ENCODE results near the gene MDGA2. TPM values are rescaled to one million over a fixed set of nuclear protein-coding genes. Genes with fewer than 3 reads are reported as not detected.

The MDGA2 gene
- total RNA-seq, 1 donor: not detected

- Histone ChIP-seq H3K27me3 (ENCODE audit: insufficient read depth, low read length) (no peaks in the 10 kb centered on the region), H3K9me3 (ENCODE audit: low read depth, low read length) (no peaks in the 10 kb centered on the region), H3K4me1 (ENCODE audit: insufficient read depth, low read length) (no peaks in the 10 kb centered on the region), H3K4me3 (ENCODE audit: low read length) (no peak overlapping the region)
Measured at GRCh38 chr14:47555333-47555732, 120.1 kb downstream of the MDGA2 start.

GRCh38 chr14:47549886-47550285 is 125.5 kb downstream of the MDGA2 start:
- Histone ChIP-seq H3K4me1 (ENCODE audit: insufficient read depth, low read length) (no peaks in the 10 kb centered on the region), H3K9me3 (ENCODE audit: low read depth, low read length) (no peaks in the 10 kb centered on the region), H3K4me3 (ENCODE audit: low read length) (no peak overlapping the region), H3K27me3 (ENCODE audit: insufficient read depth, low read length) (no peaks in the 10 kb centered on the region)

GRCh38 chr14:47543459-47543858 is 131.9 kb downstream of the MDGA2 start:
- no peaks in the 10 kb centered on the region for H3K27me3 ChIP-seq (ENCODE audit: insufficient read depth, low read length)
- no peaks in the 10 kb centered on the region for H3K9me3 ChIP-seq (ENCODE audit: low read depth, low read length)
- no peaks in the 10 kb centered on the region for H3K4me1 ChIP-seq (ENCODE audit: insufficient read depth, low read length)
- no peak overlapping the region for H3K4me3 ChIP-seq (ENCODE audit: low read length)

GRCh38 chr14:47541662-47542061 is 133.7 kb downstream of the MDGA2 start:
- no peaks in the 10 kb centered on the region for H3K27me3 ChIP-seq (ENCODE audit: insufficient read depth, low read length)
- H3K9me3 ChIP-seq (ENCODE audit: low read depth, low read length): no peaks in the 10 kb centered on the region
- no peaks in the 10 kb centered on the region for H3K4me1 ChIP-seq (ENCODE audit: insufficient read depth, low read length)

GRCh38 chr14:47539031-47539461 is 136.4 kb downstream of the MDGA2 start:
- Histone ChIP-seq H3K4me3 (ENCODE audit: low read length) (no peak overlapping the region), H3K4me1 (ENCODE audit: insufficient read depth, low read length) (no peaks in the 10 kb centered on the region), H3K27me3 (ENCODE audit: insufficient read depth, low read length) (no peaks in the 10 kb centered on the region), H3K9me3 (ENCODE audit: low read depth, low read length) (no peaks in the 10 kb centered on the region)

More at GRCh38 chr14:47541662-47542061, 133.7 kb downstream of the MDGA2 start:
- H3K4me3 ChIP-seq (ENCODE audit: low read length): no peak overlapping the region

- H3K4me3 ChIP-seq (ENCODE audit: low read length): no peak overlapping the region
Measured at GRCh38 chr14:47536341-47536740, 139.1 kb downstream of the MDGA2 start.

GRCh38 chr14:47526591-47527244 is 148.7 kb downstream of the MDGA2 start:
- H3K4me3 ChIP-seq (ENCODE audit: low read length): no peak overlapping the region
- H3K27me3 ChIP-seq (ENCODE audit: insufficient read depth, low read length): no peaks in the 10 kb centered on the region
- no peaks in the 10 kb centered on the region for H3K4me1 ChIP-seq (ENCODE audit: insufficient read depth, low read length)
- no peaks in the 10 kb centered on the region for H3K9me3 ChIP-seq (ENCODE audit: low read depth, low read length)

More at GRCh38 chr14:47536341-47536740, 139.1 kb downstream of the MDGA2 start:
- H3K27me3 ChIP-seq (ENCODE audit: insufficient read depth, low read length): no peaks in the 10 kb centered on the region
- no peaks in the 10 kb centered on the region for H3K9me3 ChIP-seq (ENCODE audit: low read depth, low read length)
- H3K4me1 ChIP-seq (ENCODE audit: insufficient read depth, low read length): no peaks in the 10 kb centered on the region

- no peaks in the 10 kb centered on the region for H3K4me1 ChIP-seq (ENCODE audit: insufficient read depth, low read length)
- H3K4me3 ChIP-seq (ENCODE audit: low read length): no peak overlapping the region
- no peaks in the 10 kb centered on the region for H3K27me3 ChIP-seq (ENCODE audit: insufficient read depth, low read length)
- no peaks in the 10 kb centered on the region for H3K9me3 ChIP-seq (ENCODE audit: low read depth, low read length)
Measured at GRCh38 chr14:47524524-47524923, 150.9 kb downstream of the MDGA2 start.

GRCh38 chr14:47520382-47520781 is 155.0 kb downstream of the MDGA2 start:
- no peaks in the 10 kb centered on the region for H3K4me1 ChIP-seq (ENCODE audit: insufficient read depth, low read length)
- H3K27me3 ChIP-seq (ENCODE audit: insufficient read depth, low read length): no peaks in the 10 kb centered on the region
- no peaks in the 10 kb centered on the region for H3K9me3 ChIP-seq (ENCODE audit: low read depth, low read length)
- no peak overlapping the region for H3K4me3 ChIP-seq (ENCODE audit: low read length)

GRCh38 chr14:47511829-47512228 is 163.6 kb downstream of the MDGA2 start:
- Histone ChIP-seq H3K9me3 (ENCODE audit: low read depth, low read length) (no peaks in the 10 kb centered on the region), H3K4me3 (ENCODE audit: low read length) (no peak overlapping the region), H3K27me3 (ENCODE audit: insufficient read depth, low read length) (no peaks in the 10 kb centered on the region), H3K4me1 (ENCODE audit: insufficient read depth, low read length) (no peaks in the 10 kb centered on the region)

- Histone ChIP-seq H3K9me3 (ENCODE audit: low read depth, low read length) (no peaks in the 10 kb centered on the region), H3K4me1 (ENCODE audit: insufficient read depth, low read length) (no peaks in the 10 kb centered on the region), H3K4me3 (ENCODE audit: low read length) (no peak overlapping the region), H3K27me3 (ENCODE audit: insufficient read depth, low read length) (no peaks in the 10 kb centered on the region)
Measured at GRCh38 chr14:47509957-47510356, 165.4 kb downstream of the MDGA2 start.

GRCh38 chr14:47507861-47508260 is 167.5 kb downstream of the MDGA2 start:
- H3K4me3 ChIP-seq (ENCODE audit: low read length): no peak overlapping the region
- no peaks in the 10 kb centered on the region for H3K9me3 ChIP-seq (ENCODE audit: low read depth, low read length)
- H3K27me3 ChIP-seq (ENCODE audit: insufficient read depth, low read length): no peaks in the 10 kb centered on the region
- no peaks in the 10 kb centered on the region for H3K4me1 ChIP-seq (ENCODE audit: insufficient read depth, low read length)

GRCh38 chr14:47500369-47500768 is 175.0 kb downstream of the MDGA2 start:
- no peak overlapping the region for H3K4me3 ChIP-seq (ENCODE audit: low read length)
- H3K9me3 ChIP-seq (ENCODE audit: low read depth, low read length): no peaks in the 10 kb centered on the region
- H3K27me3 ChIP-seq (ENCODE audit: insufficient read depth, low read length): no peaks in the 10 kb centered on the region
- no peaks in the 10 kb centered on the region for H3K4me1 ChIP-seq (ENCODE audit: insufficient read depth, low read length)

GRCh38 chr14:47490766-47491165 is 184.6 kb downstream of the MDGA2 start:
- no peaks in the 10 kb centered on the region for H3K27me3 ChIP-seq (ENCODE audit: insufficient read depth, low read length)
- no peaks in the 10 kb centered on the region for H3K4me1 ChIP-seq (ENCODE audit: insufficient read depth, low read length)
- peaks cover 4% of the 10 kb centered on the region for H3K9me3 ChIP-seq (ENCODE audit: low read depth, low read length)
- H3K4me3 ChIP-seq (ENCODE audit: low read length): no peak overlapping the region

- Histone ChIP-seq H3K4me1 (ENCODE audit: insufficient read depth, low read length) (no peaks in the 10 kb centered on the region), H3K4me3 (ENCODE audit: low read length) (no peak overlapping the region), H3K9me3 (ENCODE audit: low read depth, low read length) (peaks cover 4% of the 10 kb centered on the region), H3K27me3 (ENCODE audit: insufficient read depth, low read length) (no peaks in the 10 kb centered on the region)
Measured at GRCh38 chr14:47490353-47490752, 185.1 kb downstream of the MDGA2 start.

- Histone ChIP-seq H3K9me3 (ENCODE audit: low read depth, low read length) (peaks cover 4% of the 10 kb centered on the region), H3K4me3 (ENCODE audit: low read length) (no peak overlapping the region), H3K4me1 (ENCODE audit: insufficient read depth, low read length) (no peaks in the 10 kb centered on the region), H3K27me3 (ENCODE audit: insufficient read depth, low read length) (no peaks in the 10 kb centered on the region)
Measured at GRCh38 chr14:47485421-47485820, 190.0 kb downstream of the MDGA2 start.
